ENCODE data around the gene OR51E1. TPM values are rescaled to one million over a fixed set of nuclear protein-coding genes. Genes with fewer than 3 reads are reported as not detected.

The OR51E1 gene
- total and polyA plus RNA-seq, 9 of the 15 experiments (the other 6 are each of a cell fraction or from before 2014, with no cell fraction given): 0.03 to 0.04 TPM; not detected in 7

GRCh38 chr11:4684631-4685285, 41.0 kb downstream of the OR51E1 start:
- Histone ChIP-seq H3K4me2 (ENCODE audit: insufficient read depth, low read length) (no peak overlapping the region), H3K9me3 (replicated peaks; ENCODE audit: control insufficient read depth, insufficient read depth, low read depth, low read length) (no peaks in the 10 kb centered on the region), H3K4me1 (replicated peaks in 1 of 2; ENCODE audit: control insufficient read depth in 2 of 2, insufficient read depth in 2 of 2, low read length in 2 of 2) (no peaks in the 10 kb centered on the region), H3K27ac (ENCODE audit: extremely low read depth, low read depth, low read length) (no peak overlapping the region), H3K79me2 (ENCODE audit: control insufficient read depth, insufficient read depth, low read length) (no peaks in the 10 kb centered on the region), H3K27me3 (ENCODE audit: control insufficient read depth in 2 of 2, insufficient read depth in 2 of 2, low read length in 2 of 2) (peaks cover 9 to 16% of the 10 kb centered on the region in 2 experiments; a peak in 4 of 5 replicates), H3K36me3 (ENCODE audit: control insufficient read depth, insufficient read depth, low read length) (no peaks in the 10 kb centered on the region), H2AFZ (ENCODE audit: low read depth, low read length) (no peak overlapping the region), H3K9ac (ENCODE audit: insufficient read depth in 1 of 2, low read depth in 2 of 2, low read length in 2 of 2) (no peak overlapping the region), H3K4me3 (no peak overlapping the region), H3K9me1 (ENCODE audit: control insufficient read depth, insufficient read depth, low read length) (no peaks in the 10 kb centered on the region), H4K20me1 (replicated peaks; ENCODE audit: control insufficient read depth, insufficient read depth, low read length) (no peaks in the 10 kb centered on the region)
- intact Hi-C loops (cut with micrococcal nuclease): no loop called here
- ChIA-PET POLR2A (no interaction called here), CTCF (ENCODE audit: low intra/inter-chr PET ratio) (no interaction called here)
- FAIRE-seq (no peak), DNase-seq (ENCODE audit: extremely low read depth in 1 of 4, low spot score in 3 of 4) (no peak), ATAC-seq (no peak)
- TF ChIP-seq SMAD1 (IDR thresholded peaks at IDR 0.05; ENCODE audit: low read depth, low read length, partially characterized antibody) (no peak), SNAPC5 (CRISPR knock-in tag; IDR thresholded peaks at IDR 0.05) (no peak), CTCFL (IDR thresholded peaks at IDR 0.05; ENCODE audit: borderline replicate concordance, insufficient read depth, low read depth, low read length, poor library complexity, severe bottlenecking) (no peak), SMARCA4 (IDR thresholded peaks at IDR 0.05) (no peak), ATF7 (IDR thresholded peaks at IDR 0.05) (no peak), ZC3H11A (IDR thresholded peaks at IDR 0.05; ENCODE audit: low read depth, low read length) (no peak)
- no TSS peak for BruUV-seq (replicated peaks)
- in situ Hi-C loops (cut with MboI): no loop called here
- 4% methylated on average over 3 of the region's 3 CpGs for WGBS (ENCODE audit: insufficient coverage, low coverage, missing lambda C conversion rate)

Data from K562 (cell line).